ENCODE results near the gene DMAP1. TPM values are rescaled to one million over a fixed set of nuclear protein-coding genes. Genes with fewer than 3 reads are reported as not detected.

Gene DMAP1
- total and polyA plus RNA-seq, 4 donors = 26.5 to 41.1 (median 35.1) TPM

GRCh38 chr1:44229435-44230167, 16.3 kb downstream of the DMAP1 start:
- no peak for TF ChIP-seq CTCF (IDR thresholded peaks at IDR 0.05; ENCODE audit: control extremely low read depth, extremely low read depth)
- Histone ChIP-seq H3K27me3 (ENCODE audit: control insufficient read depth in 3 of 3, insufficient read depth in 3 of 3, low read length in 2 of 3) (no peaks in the 10 kb centered on the region), H3K36me3 (ENCODE audit: control insufficient read depth in 4 of 4, insufficient read depth in 4 of 4, low read length in 4 of 4) (peaks cover 0 to 4% (median 0%) of the 10 kb centered on the region in 4 donors), H3K27ac (ENCODE audit: low read depth in 1 of 2, low read length in 1 of 2) (no peak overlapping the region), H3K4me1 (ENCODE audit: control insufficient read depth in 5 of 5, insufficient read depth in 5 of 5, low read length in 5 of 5) (no peaks in the 10 kb centered on the region), H3K4me3 (no peak overlapping the region), H3K9ac (ENCODE audit: insufficient read depth in 1 of 2, low read length in 2 of 2) (no peak overlapping the region), H3K9me3 (ENCODE audit: control insufficient read depth in 4 of 4, insufficient read depth in 3 of 4, low read length in 3 of 4) (no peaks in the 10 kb centered on the region)
- WGBS, 2 donors = 97% methylated on average over 16 of the region's 16 CpGs
- no peak for DNase-seq
- ATAC-seq (ENCODE audit: insufficient read depth, low FRiP score) = no peak

DNA sequence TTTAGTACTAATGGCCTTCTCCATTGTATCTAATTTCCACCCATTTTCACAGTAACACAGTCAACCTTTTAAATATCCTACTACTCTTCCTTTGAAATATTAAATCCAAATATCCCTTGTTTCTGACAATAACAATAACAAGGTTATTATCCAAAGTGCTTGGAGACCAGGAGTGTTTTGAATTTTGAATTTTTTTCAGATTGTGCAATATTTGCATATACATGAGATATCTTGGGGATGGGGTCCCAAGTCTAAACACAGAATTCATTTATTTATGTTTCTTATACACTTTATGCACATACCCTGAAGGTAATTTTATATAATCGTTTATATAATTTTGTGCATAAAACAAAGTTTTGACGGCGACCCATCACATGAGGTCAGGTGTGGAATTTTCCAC, 17.5 kb downstream of the DMAP1 start:
- 95 to 97% methylated on average over 3 of the region's 3 CpGs for WGBS, 2 donors
- Histone ChIP-seq H3K27me3 (ENCODE audit: control insufficient read depth in 3 of 3, insufficient read depth in 3 of 3, low read length in 2 of 3) (no peaks in the 10 kb centered on the region), H3K4me3 (no peak overlapping the region), H3K27ac (ENCODE audit: low read depth in 1 of 2, low read length in 1 of 2) (no peak overlapping the region), H3K9ac (ENCODE audit: insufficient read depth in 1 of 2, low read length in 2 of 2) (no peak overlapping the region), H3K36me3 (ENCODE audit: control insufficient read depth in 4 of 4, insufficient read depth in 4 of 4, low read length in 4 of 4) (peaks cover 0 to 4% (median 0%) of the 10 kb centered on the region in 4 donors), H3K9me3 (ENCODE audit: control insufficient read depth in 4 of 4, insufficient read depth in 3 of 4, low read length in 3 of 4) (no peaks in the 10 kb centered on the region), H3K4me1 (ENCODE audit: control insufficient read depth in 5 of 5, insufficient read depth in 5 of 5, low read length in 5 of 5) (no peaks in the 10 kb centered on the region)
- no peak for DNase-seq
- ATAC-seq (ENCODE audit: insufficient read depth, low FRiP score) = no peak
- TF ChIP-seq CTCF (IDR thresholded peaks at IDR 0.05; ENCODE audit: control extremely low read depth, extremely low read depth) = no peak

DNA sequence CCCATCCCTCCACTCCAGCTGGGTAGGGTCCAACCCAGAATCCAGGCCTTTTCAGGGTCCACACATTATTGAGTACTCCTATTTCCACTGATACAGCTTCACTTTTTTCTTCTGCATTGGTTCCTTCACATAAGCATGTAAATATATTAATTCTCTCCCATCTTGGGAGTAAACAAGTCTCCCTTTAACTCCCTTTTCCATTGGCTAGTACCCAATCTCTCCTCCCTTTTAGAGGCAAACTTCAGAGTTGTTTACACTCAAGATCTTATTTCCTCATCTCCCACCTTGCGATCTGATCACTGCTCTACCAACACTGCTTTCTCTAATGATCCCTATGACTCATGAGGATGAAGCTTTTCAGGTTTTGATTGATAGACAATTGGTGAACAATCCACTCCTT, 20.3 kb downstream of the DMAP1 start:
- Histone ChIP-seq H3K4me1 (ENCODE audit: control insufficient read depth in 5 of 5, insufficient read depth in 5 of 5, low read length in 5 of 5) (peaks cover 0 to under 1% (median 0%) of the 10 kb centered on the region in 5 donors), H3K9me3 (ENCODE audit: control insufficient read depth in 4 of 4, insufficient read depth in 3 of 4, low read length in 3 of 4) (no peaks in the 10 kb centered on the region), H3K4me3 (no peak overlapping the region), H3K27ac (ENCODE audit: low read depth in 1 of 2, low read length in 1 of 2) (no peak overlapping the region), H3K27me3 (ENCODE audit: control insufficient read depth in 3 of 3, insufficient read depth in 3 of 3, low read length in 2 of 3) (no peaks in the 10 kb centered on the region), H3K9ac (ENCODE audit: insufficient read depth in 1 of 2, low read length in 2 of 2) (no peak overlapping the region), H3K36me3 (ENCODE audit: control insufficient read depth in 4 of 4, insufficient read depth in 4 of 4, low read length in 4 of 4) (peaks cover 0 to 3% (median 1%) of the 10 kb centered on the region in 4 donors)
- WGBS, 2 donors = 88 to 96% methylated on average over 1 of the region's 1 CpG
- no peak for DNase-seq
- no peak for ATAC-seq (ENCODE audit: insufficient read depth, low FRiP score)
- TF ChIP-seq CTCF (IDR thresholded peaks at IDR 0.05; ENCODE audit: control extremely low read depth, extremely low read depth) = no peak

Data from lung (tissue), 12 donors.